ENCODE data around the gene ARHGEF1.

- no peak for TF ChIP-seq CTCF (IDR thresholded peaks at IDR 0.05)
- no peak for TF ChIP-seq POLR2AphosphoS5 (IDR thresholded peaks at IDR 0.05; ENCODE audit: low read depth, low read length)
- no peak for TF ChIP-seq REST (IDR thresholded peaks at IDR 0.05; ENCODE audit: insufficient read depth in 1 of 2, low read depth in 2 of 2, low read length in 1 of 2)
These were observed 458 bp downstream of the ARHGEF1 start for GRCh38 chr19:41883463-41883820.

All from Panc1 (cell line).